Measurements from ENCODE around the gene PID1. TPM values are rescaled to one million over a fixed set of nuclear protein-coding genes. Genes with fewer than 3 reads are reported as not detected.

PID1 gene
- total RNA-seq, 2 experiments from 2014 or later = not detected

- ChIA-PET CTCF (interaction anchor here (1.7 kb wide), 1 partner anchor 17 kb away, joined by 3 read pairs; no protein-coding TSS in a partner anchor), POLR2A (no interaction called here)
Observed at GRCh38 chr2:229265727-229266126, 5.4 kb downstream of the PID1 start.

GRCh38 chr2:229261599-229261998 lies 9.5 kb downstream of the PID1 start:
- CTCF ChIA-PET = no interaction called here
- POLR2A ChIA-PET = no interaction called here

GRCh38 chr2:229261076-229261475 lies 10.0 kb downstream of the PID1 start:
- POLR2A ChIA-PET = no interaction called here

GRCh38 chr2:229257985-229258384 lies 13.1 kb downstream of the PID1 start:
- ChIA-PET POLR2A (no interaction called here), CTCF (interaction anchor here (0.6 kb wide), 1 partner anchor 233 kb away, joined by 5 read pairs; no protein-coding TSS in a partner anchor)

More at GRCh38 chr2:229261076-229261475, 10.0 kb downstream of the PID1 start:
- CTCF ChIA-PET = no interaction called here

- CTCF ChIA-PET = no interaction called here
- POLR2A ChIA-PET = no interaction called here
Observed at GRCh38 chr2:229256376-229256775, 14.7 kb downstream of the PID1 start.

- POLR2A ChIA-PET = no interaction called here
- CTCF ChIA-PET = no interaction called here
Observed at GRCh38 chr2:229254206-229254605, 16.9 kb downstream of the PID1 start.

- POLR2A ChIA-PET = no interaction called here
- CTCF ChIA-PET = no interaction called here
Observed at GRCh38 chr2:229252996-229253395, 18.1 kb downstream of the PID1 start.

- ChIA-PET CTCF (interaction anchor here (0.5 kb wide), 1 partner anchor 118 kb away, joined by 5 read pairs; no protein-coding TSS in a partner anchor), POLR2A (no interaction called here)
Observed at GRCh38 chr2:229252280-229252679, 18.8 kb downstream of the PID1 start.

GRCh38 chr2:229249536-229249935 lies 21.6 kb downstream of the PID1 start:
- POLR2A ChIA-PET = no interaction called here
- CTCF ChIA-PET = interaction anchor here (1.2 kb wide), 1 partner anchor 17 kb away, joined by 3 read pairs; no protein-coding TSS in a partner anchor

- POLR2A ChIA-PET = no interaction called here
Observed at GRCh38 chr2:229246334-229246733, 24.8 kb downstream of the PID1 start.

GRCh38 chr2:229244975-229245374 lies 26.1 kb downstream of the PID1 start:
- POLR2A ChIA-PET = no interaction called here
- CTCF ChIA-PET = no interaction called here

More at GRCh38 chr2:229246334-229246733, 24.8 kb downstream of the PID1 start:
- CTCF ChIA-PET = no interaction called here

- CTCF ChIA-PET = no interaction called here
- POLR2A ChIA-PET = no interaction called here
Observed at GRCh38 chr2:229243890-229244560, 27.1 kb downstream of the PID1 start.

GRCh38 chr2:229240984-229241491 lies 30.0 kb downstream of the PID1 start:
- ChIA-PET CTCF (no interaction called here), POLR2A (no interaction called here)

- CTCF ChIA-PET = no interaction called here
- POLR2A ChIA-PET = no interaction called here
Observed at GRCh38 chr2:229239021-229239420, 32.1 kb downstream of the PID1 start.

GRCh38 chr2:229237270-229237669 lies 33.8 kb downstream of the PID1 start:
- ChIA-PET POLR2A (no interaction called here), CTCF (no interaction called here)

GRCh38 chr2:229235131-229235914 lies 35.8 kb downstream of the PID1 start:
- CTCF ChIA-PET = no interaction called here
- POLR2A ChIA-PET = no interaction called here

- CTCF ChIA-PET = no interaction called here
- POLR2A ChIA-PET = no interaction called here
Observed at GRCh38 chr2:229231885-229232284, 39.2 kb downstream of the PID1 start.

GRCh38 chr2:229231328-229231868 lies 39.7 kb downstream of the PID1 start:
- CTCF ChIA-PET = no interaction called here

GRCh38 chr2:229230911-229231310 lies 40.2 kb downstream of the PID1 start:
- ChIA-PET CTCF (no interaction called here), POLR2A (no interaction called here)

More at GRCh38 chr2:229231328-229231868, 39.7 kb downstream of the PID1 start:
- POLR2A ChIA-PET = no interaction called here

- ChIA-PET CTCF (no interaction called here), POLR2A (no interaction called here)
Observed at GRCh38 chr2:229230256-229230655, 40.8 kb downstream of the PID1 start.

- ChIA-PET POLR2A (no interaction called here), CTCF (no interaction called here)
Observed at GRCh38 chr2:229226382-229226781, 44.7 kb downstream of the PID1 start.
